NCI-H1930 (cell line): ENCODE measurements around the gene TLE7.

Experiments used
- DNase-seq, 2 experiments: peaks; one replicate each; lab custom pipeline; 2025; lab: John Stamatoyannopoulos, UW

The TLE7 gene

GRCh38 chr16:71412270-71413160 is 29.3 kb downstream of the TLE7 start:
- peak; percentile 54 to 66 for DNase-seq

- DNase-seq = no peak
Observed at GRCh38 chr16:71410146-71410545, 31.7 kb downstream of the TLE7 start.

DNA sequence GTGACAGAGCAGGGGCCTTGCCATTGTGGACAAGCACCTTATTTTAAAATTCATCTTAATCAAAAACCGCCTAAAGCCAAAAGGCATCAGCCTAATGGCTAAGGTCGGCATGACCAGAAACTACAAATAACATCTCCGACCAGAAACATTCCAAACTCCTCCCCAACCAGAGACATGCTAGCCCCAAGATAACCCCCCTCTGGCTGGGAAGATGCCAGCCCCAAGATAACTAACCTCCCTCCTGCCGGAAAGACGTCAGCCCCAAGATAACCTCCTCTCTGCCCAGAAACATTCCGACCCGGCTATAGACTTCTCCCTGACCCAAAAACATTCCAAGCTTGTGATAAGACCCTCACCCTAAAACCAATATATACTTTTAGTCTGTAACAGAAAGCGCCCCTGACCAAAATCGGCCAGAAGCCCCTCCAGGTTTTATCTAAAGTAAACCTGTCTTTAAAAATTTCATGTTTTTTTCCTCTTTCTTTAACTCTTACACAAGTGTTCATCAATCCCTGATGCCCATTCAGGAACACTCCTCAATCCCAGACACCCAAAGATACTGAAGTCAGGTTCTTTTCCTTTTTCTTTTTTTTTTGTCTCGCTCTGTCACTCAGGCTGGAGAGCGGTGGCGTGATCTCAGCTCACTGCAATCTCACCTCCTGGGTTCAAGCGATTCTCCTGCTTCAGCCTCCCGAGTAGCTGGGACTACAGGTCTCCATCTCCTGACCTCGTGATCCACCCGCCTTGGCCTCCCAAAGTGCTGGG is 32.7 kb downstream of the TLE7 start:
- no peak for DNase-seq

DNA sequence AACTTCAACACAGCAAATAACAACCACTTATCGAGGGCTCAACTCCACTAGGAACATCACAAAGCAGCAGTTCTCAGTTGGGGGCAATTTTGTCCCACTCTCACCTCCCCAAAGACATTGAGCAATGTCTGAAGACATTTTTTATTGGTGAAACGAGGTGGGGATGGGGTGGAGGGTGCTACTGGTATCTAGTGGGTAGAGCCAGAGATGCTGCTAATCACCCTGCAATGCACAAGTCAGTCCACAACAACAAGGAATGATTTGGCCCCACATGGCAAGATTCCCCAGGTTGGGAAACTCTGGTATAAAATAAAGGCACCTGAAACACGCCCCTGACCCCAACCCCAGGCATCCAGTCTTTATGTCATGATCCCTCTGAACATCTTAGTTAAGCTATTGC is 33.3 kb downstream of the TLE7 start:
- DNase-seq = no peak

DNA sequence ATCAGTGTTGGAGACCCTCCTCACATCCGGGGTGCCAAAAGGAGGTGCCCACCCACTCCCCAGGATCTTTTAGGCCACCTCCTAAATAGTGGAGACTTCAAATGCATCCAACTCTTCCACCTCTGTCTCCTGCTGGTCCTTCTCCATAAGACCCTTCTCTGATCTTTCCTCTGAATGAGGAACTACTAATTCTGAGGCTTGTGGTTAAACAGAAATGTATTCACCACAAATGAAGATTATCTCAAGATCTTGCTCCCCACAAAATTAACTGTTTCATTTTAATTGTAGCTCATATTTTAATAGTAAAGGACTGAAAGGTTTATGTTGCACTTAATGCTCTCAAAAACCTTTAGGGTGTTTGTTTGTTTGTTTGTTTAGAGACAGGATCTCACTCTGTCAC is 34.1 kb downstream of the TLE7 start:
- DNase-seq = no peak

DNA sequence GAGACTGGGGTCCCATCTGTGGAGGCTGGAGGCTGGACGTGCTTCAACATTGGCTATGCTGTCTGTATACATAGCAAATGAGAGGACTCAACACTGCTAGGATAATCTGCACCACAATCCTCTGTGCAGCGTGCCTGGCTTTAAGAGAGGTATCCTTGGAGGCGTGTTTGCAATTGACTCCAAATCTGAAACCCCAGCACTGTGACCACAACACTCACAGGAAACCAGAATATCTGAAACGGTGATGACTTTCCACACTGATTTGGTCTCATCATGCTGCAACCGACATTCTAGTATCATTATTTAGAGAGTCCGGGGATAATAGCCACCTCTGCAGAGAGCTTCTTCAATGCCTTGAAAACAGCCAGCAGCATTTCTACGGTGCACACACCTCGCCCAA is 35.1 kb downstream of the TLE7 start:
- DNase-seq = no peak

DNA sequence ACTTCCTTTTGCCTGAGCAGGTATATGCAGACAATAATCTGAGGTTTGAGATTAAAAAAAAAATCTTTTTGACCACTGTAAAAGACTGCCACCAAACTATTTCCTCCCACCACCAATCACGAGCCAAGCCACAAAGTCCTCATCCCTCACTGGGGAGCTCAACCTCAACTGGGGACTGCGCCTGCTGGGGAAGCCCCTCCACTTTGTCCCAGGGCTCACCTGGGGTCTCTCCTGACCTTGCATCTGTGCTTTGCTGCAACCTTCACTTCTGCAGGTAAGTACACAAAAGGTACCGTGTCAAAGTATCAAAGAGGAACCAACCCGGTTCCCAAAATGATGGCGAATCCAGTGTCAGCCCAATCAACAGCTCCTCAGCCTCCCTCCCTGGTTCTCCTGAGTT is 35.5 kb downstream of the TLE7 start:
- no peak for DNase-seq

GRCh38 chr16:71404364-71404763 is 37.5 kb downstream of the TLE7 start:
- DNase-seq = no peak

DNA sequence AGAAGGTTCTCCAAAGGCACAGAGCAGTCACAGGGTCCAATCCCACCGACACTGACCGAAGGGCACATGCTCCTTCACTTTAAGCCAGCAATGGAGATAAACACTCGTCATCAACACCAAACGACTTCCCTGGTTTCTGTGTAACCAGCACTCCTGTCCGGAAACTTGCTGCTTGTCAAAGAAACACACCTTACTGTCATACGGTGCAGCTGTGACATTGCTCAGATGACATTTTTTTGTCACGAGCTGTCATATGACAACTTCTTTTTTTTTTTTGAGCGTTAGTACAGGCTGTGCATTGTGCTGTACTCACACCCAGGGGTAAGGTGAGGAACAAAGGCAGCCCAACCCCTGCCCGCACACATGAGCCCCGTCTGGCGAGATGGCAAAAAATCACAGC is 39.2 kb downstream of the TLE7 start:
- no peak for DNase-seq

GRCh38 chr16:71402007-71402406 is 39.8 kb downstream of the TLE7 start:
- DNase-seq = no peak

GRCh38 chr16:71399801-71400563 is 41.9 kb downstream of the TLE7 start:
- DNase-seq = no peak

- no peak for DNase-seq
Observed at GRCh38 chr16:71396594-71396993, 45.3 kb downstream of the TLE7 start.

GRCh38 chr16:71389330-71389729 is 52.5 kb downstream of the TLE7 start:
- DNase-seq = no peak

- no peak for DNase-seq
Observed at GRCh38 chr16:71387045-71387871, 54.6 kb downstream of the TLE7 start.

DNA sequence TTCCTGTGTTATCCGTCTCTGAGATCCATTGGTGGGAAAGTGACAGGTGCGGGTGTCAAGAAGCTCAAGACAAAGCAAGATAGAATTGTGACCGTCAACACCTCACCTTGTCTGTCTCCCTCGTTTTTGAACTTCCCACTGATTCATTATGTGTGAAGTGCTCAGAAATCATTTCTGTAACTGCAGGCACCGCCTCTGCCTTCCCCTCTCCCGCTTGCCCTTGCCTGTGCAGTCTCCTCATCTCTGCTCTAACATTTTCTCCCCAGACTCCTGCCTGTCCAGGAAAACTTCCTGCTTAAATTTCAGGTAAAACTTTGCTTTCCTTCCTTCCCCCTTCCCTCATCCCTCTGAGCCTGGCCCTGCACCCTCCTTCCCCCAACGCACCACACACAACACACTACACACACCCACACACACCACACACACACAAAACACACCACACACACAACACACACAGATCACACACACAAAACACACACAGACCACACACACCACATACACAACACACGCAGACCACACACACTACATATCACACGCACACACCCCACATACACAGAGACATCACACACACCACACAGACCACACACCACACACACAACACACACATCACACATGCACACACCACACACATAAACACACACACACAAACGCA is 57.7 kb downstream of the TLE7 start:
- no peak for DNase-seq

DNA sequence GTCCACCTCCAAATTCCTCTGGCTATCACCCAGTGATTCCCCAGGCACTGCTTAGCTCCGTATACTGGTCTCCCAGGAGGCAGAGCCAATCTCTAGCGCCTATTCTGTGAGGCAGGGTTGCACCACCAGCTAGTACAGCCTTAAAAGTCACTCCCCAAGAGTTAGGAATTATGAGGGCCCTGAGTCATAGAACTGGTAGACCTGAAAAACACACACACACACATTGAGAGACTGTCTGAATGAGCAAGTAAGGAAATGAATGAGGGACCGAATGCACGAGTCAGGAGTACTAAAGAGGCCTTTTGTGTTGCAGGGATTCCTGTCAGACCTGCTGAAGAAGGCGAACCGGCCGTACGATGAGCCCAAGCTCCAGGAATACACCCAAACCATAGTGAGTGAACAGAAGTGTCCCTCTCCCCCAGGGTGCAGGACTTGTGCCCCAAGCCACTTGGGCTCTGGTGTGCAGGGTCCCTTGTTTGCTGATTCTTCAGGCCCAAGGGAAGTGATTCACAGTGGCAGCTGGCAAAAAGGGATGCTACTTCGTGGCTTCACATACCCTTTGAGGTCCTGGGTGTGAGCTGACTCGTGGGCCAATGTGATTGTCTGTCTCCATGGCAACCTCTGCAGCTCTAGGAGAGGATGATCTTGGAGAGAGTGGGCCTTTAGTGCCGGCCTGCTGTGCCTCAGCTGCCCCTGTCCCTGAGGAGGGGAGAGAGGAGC is 58.6 kb downstream of the TLE7 start:
- no peak for DNase-seq

DNA sequence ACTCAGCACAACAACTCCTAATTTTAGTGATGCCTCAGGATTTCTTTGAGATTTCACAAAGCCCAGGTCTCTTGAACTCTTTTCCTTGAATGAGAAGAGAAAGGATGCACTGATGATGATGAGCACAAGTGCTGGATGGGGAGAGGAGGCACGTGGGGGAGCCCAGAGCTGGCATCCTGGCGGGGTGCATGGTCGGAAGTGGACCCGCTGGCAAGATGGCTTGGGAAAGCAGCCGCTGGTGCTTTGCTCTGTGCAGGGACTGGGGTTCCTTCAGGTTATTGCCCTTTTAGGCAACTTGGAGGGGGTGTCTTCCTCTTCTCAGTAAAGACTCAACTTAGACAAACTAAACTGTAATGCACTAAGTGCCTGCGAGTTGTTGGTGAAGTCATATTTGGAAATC is 61.0 kb downstream of the TLE7 start:
- no peak for DNase-seq
